Measurements from ENCODE around the gene OPN3.

The OPN3 gene

GRCh38 chr1:241614144-241614543, 26.0 kb downstream of the OPN3 start:
- Histone ChIP-seq H3K4me1 (ENCODE audit: insufficient read depth, low read length) (no peaks in the 10 kb centered on the region), H3K27ac (ENCODE audit: low read length) (no peak overlapping the region), H3K36me3 (ENCODE audit: insufficient read depth, low read length) (no peaks in the 10 kb centered on the region), H4K20me1 (ENCODE audit: insufficient read depth, low read length) (no peaks in the 10 kb centered on the region), H2AFZ (ENCODE audit: low read depth, low read length) (no peak overlapping the region), H3K9ac (ENCODE audit: low read depth, low read length) (no peak overlapping the region), H3K9me3 (ENCODE audit: insufficient read depth, low read length, severe bottlenecking) (no peaks in the 10 kb centered on the region), H3K79me2 (ENCODE audit: insufficient read depth, low read length) (no peaks in the 10 kb centered on the region), H3K4me2 (ENCODE audit: insufficient read depth, low read length) (no peak overlapping the region), H3K4me3 (ENCODE audit: low read depth in 1 of 2, low read length in 2 of 2) (no peak overlapping the region), H3K27me3 (ENCODE audit: insufficient read depth, low read length, poor library complexity) (no peaks in the 10 kb centered on the region)
- no peak for DNase-seq
- ATAC-seq (ENCODE audit: insufficient read depth, low read depth), result no peak
- TF ChIP-seq CTCF (IDR thresholded peaks at IDR 0.05; ENCODE audit: borderline replicate concordance, extremely low read depth, low read length, poor library complexity, severe bottlenecking), result no peak
- TF ChIP-seq EZH2 (IDR thresholded peaks at IDR 0.05; ENCODE audit: borderline replicate concordance, low read depth, low read length, severe bottlenecking), result no peak

GRCh38 chr1:241612533-241613477, 27.4 kb downstream of the OPN3 start:
- Histone ChIP-seq H3K4me1 (ENCODE audit: insufficient read depth, low read length) (no peaks in the 10 kb centered on the region), H3K9ac (ENCODE audit: low read depth, low read length) (no peak overlapping the region), H3K27me3 (ENCODE audit: insufficient read depth, low read length, poor library complexity) (no peaks in the 10 kb centered on the region), H3K4me2 (ENCODE audit: insufficient read depth, low read length) (no peak overlapping the region), H2AFZ (ENCODE audit: low read depth, low read length) (no peak overlapping the region), H3K79me2 (ENCODE audit: insufficient read depth, low read length) (no peaks in the 10 kb centered on the region), H3K4me3 (ENCODE audit: low read depth in 1 of 2, low read length in 2 of 2) (no peak overlapping the region), H3K9me3 (ENCODE audit: insufficient read depth, low read length, severe bottlenecking) (no peaks in the 10 kb centered on the region), H3K27ac (ENCODE audit: low read length) (no peak overlapping the region), H3K36me3 (ENCODE audit: insufficient read depth, low read length) (no peaks in the 10 kb centered on the region), H4K20me1 (ENCODE audit: insufficient read depth, low read length) (no peaks in the 10 kb centered on the region)
- no peak for TF ChIP-seq CTCF (IDR thresholded peaks at IDR 0.05; ENCODE audit: borderline replicate concordance, extremely low read depth, low read length, poor library complexity, severe bottlenecking)
- no peak for TF ChIP-seq EZH2 (IDR thresholded peaks at IDR 0.05; ENCODE audit: borderline replicate concordance, low read depth, low read length, severe bottlenecking)
- DNase-seq (no peak), ATAC-seq (ENCODE audit: insufficient read depth, low read depth) (no peak)

GRCh38 chr1:241611736-241612135, 28.4 kb downstream of the OPN3 start:
- Histone ChIP-seq H3K9me3 (ENCODE audit: insufficient read depth, low read length, severe bottlenecking) (no peaks in the 10 kb centered on the region), H3K4me2 (ENCODE audit: insufficient read depth, low read length) (no peak overlapping the region), H3K27ac (ENCODE audit: low read length) (no peak overlapping the region), H2AFZ (ENCODE audit: low read depth, low read length) (no peak overlapping the region), H3K36me3 (ENCODE audit: insufficient read depth, low read length) (no peaks in the 10 kb centered on the region), H3K79me2 (ENCODE audit: insufficient read depth, low read length) (no peaks in the 10 kb centered on the region), H3K4me3 (ENCODE audit: low read depth in 1 of 2, low read length in 2 of 2) (no peak overlapping the region), H3K27me3 (ENCODE audit: insufficient read depth, low read length, poor library complexity) (no peaks in the 10 kb centered on the region), H3K9ac (ENCODE audit: low read depth, low read length) (no peak overlapping the region), H3K4me1 (ENCODE audit: insufficient read depth, low read length) (no peaks in the 10 kb centered on the region), H4K20me1 (ENCODE audit: insufficient read depth, low read length) (no peaks in the 10 kb centered on the region)
- ATAC-seq (ENCODE audit: insufficient read depth, low read depth) (no peak), DNase-seq (no peak)
- TF ChIP-seq CTCF (IDR thresholded peaks at IDR 0.05; ENCODE audit: borderline replicate concordance, extremely low read depth, low read length, poor library complexity, severe bottlenecking) (no peak), EZH2 (IDR thresholded peaks at IDR 0.05; ENCODE audit: borderline replicate concordance, low read depth, low read length, severe bottlenecking) (no peak)
